ENCODE results near the gene ETS2.

DNA sequence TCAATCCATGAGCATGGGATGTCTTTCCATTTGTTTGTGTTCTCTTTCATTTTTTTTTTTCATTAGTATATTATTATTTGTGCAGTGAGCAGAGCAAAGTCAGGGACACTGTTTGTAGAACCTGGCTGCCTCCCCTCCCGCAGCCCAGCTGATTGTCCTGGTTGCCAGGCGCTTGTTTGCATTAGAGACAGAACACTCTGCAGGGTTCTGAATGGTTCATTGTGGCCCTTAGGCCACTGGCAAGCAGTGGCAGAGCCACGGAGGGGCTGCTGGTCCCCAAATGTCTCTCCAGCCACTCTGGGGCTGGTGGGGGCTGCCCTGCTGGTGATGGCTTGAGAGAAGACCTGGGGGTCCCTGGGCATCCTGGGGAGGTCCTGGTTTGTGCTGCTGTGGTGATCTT lies 29.0 kb downstream of the ETS2 start:
- TF ChIP-seq CTCF (conservative IDR thresholded peaks at IDR 0.05) (no peak), ZFX (IDR thresholded peaks at IDR 0.05) (no peak)
